Activated CD4-positive, alpha-beta memory T cell treated with anti-CD3 and anti-CD28 coated beads, Interleukin-2, amount 10 ng/mL, durations not matched to agents 7 days and 5 days (primary cell): Measurements from ENCODE around the gene SLAMF1. TPM values are rescaled to one million over a fixed set of nuclear protein-coding genes. Genes with fewer than 3 reads are reported as not detected.

Experiments used
- CTCF ChIA-PET: fragments of 350-600 bp; sonication (Branson Sonifier 250); formaldehyde crosslinking; loops from one replicate; lab custom pipeline; 2021; ENCODE audit warnings: antibody characterized with exemption, inconsistent platforms; lab: Charles Lee
- POLR2A ChIA-PET: fragments of 350-600 bp; sonication (Branson Sonifier 250); formaldehyde crosslinking; loops from one replicate; lab custom pipeline; 2021; ENCODE audit warnings: antibody characterized with exemption; lab: Charles Lee
- DNase-seq: peaks from one replicate; pipeline ENCODE4 v3.0.0-alpha.2; 2020
- H3K27ac Mint-ChIP-seq: one replicate; pipeline ENCODE4 v1.8.0; 2021; ENCODE audit warnings: mild to moderate bottlenecking, mixed read lengths
- H3K27me3 Mint-ChIP-seq: one replicate; pipeline ENCODE4 v1.8.0; 2021; ENCODE audit warnings: mixed read lengths
- H3K36me3 Mint-ChIP-seq: one replicate; pipeline ENCODE4 v1.8.0; 2021; ENCODE audit warnings: low read depth, mixed read lengths
- H3K4me1 Mint-ChIP-seq: one replicate; pipeline ENCODE4 v1.8.0; 2021; ENCODE audit warnings: mixed read lengths
- H3K4me3 Mint-ChIP-seq: one replicate; pipeline ENCODE4 v1.8.0; 2021; ENCODE audit warnings: mild to moderate bottlenecking, mixed read lengths
- H3K9me3 Mint-ChIP-seq: one replicate; pipeline ENCODE4 v1.8.0; 2021; ENCODE audit warnings: mixed read lengths
- total RNA-seq, 2 experiments: library from RNA; stranded (reverse); gene quantifications; one replicate each; pipeline ENCODE4 v1.2.3, GENCODE V29; 2021

Gene SLAMF1
- total RNA-seq, 2 experiments from 2014 or later: 106 to 113 TPM

DNA sequence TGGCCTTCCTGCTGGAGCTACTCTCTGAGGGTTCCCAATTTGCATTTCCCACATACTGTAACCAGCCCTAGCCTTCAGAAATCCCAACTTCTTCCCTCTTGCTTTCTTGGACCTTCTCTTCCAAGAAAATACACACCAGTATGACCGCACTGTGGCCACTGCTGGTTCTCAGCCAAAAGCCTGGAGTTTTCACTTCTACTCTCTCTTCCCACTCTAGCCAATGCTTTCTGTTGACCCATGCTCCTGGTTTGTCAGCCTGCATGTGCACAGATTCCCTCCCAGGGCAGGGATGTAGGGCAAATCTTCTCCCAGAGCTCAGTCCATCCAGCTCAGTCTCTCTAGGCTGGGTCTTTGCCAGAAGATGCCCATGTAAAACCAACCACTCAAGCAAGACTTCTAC, 664 bp downstream of the SLAMF1 start:
- Mint-ChIP-seq H3K27me3 (no peaks in the 10 kb centered on the region), H3K9me3 (peaks cover 2% of the 10 kb centered on the region), H3K36me3 (peaks cover 62% of the 10 kb centered on the region), H3K4me1 (peaks cover 52% of the 10 kb centered on the region), H3K27ac (peak overlapping the region; percentile 89), H3K4me3 (peak overlapping the region; percentile 88)
- no peak for DNase-seq
- POLR2A ChIA-PET: interaction anchor here (1.0 to 10.9 kb wide), 16 partner anchors 8 to 400 kb away, joined by 3 to 362 read pairs (median 11); partner anchors contain the start of genes CD48 and USF1
- CTCF ChIA-PET: interaction anchor here (0.9 to 6.1 kb wide), 16 partner anchors 8 to 122 kb away, joined by 3 to 46 read pairs (median 5); no protein-coding TSS in a partner anchor

DNA sequence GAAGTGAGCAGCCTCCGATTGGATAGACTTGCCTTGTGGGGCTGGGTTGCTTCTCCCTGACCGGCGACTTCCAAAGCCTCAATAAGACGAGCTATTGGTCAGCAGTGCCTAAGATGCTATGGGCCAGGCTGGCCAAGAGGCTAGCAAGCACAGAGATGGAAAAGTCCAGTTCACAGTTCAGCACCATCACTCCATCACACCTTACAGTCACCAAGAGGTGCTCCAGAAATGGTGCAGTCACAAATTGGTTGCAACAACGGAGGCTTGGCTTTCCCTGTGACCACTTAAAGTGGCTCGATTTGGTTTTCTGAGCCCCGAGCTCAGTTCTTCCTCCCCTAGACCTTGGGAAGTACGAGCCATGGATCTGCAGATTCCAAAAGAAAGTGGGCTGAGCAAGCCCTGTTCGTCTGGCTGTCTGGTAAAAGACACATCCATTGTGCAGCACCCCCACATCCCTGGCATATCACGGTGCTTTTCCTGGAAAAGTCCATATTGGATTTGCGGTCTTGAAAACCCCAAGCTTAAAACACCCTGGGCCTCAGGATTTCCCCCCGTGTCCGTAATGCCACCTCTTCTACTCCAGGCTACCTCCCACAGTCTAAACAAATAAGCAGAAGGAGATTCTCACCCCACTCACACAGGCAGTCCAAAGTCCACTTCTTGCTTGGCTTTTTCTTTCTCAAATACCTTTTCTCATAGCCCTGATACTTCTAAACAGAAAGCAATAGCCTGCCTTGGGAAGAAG, 1.3 kb downstream of the SLAMF1 start:
- ChIA-PET POLR2A (interaction anchor here (0.8 to 10.9 kb wide), 16 partner anchors 8 to 400 kb away, joined by 3 to 362 read pairs (median 11); partner anchors contain the start of genes CD48 and USF1), CTCF (interaction anchor here (1.0 to 6.1 kb wide), 12 partner anchors 16 to 122 kb away, joined by 3 to 46 read pairs (median 11); no protein-coding TSS in a partner anchor)
- Mint-ChIP-seq H3K27me3 (no peaks in the 10 kb centered on the region), H3K27ac (peak overlapping the region; percentile 89), H3K4me3 (peak overlapping the region; percentile 88), H3K4me1 (peaks cover 52% of the 10 kb centered on the region), H3K9me3 (peaks cover 2% of the 10 kb centered on the region), H3K36me3 (peaks cover 60% of the 10 kb centered on the region)
- DNase-seq: no peak

DNA sequence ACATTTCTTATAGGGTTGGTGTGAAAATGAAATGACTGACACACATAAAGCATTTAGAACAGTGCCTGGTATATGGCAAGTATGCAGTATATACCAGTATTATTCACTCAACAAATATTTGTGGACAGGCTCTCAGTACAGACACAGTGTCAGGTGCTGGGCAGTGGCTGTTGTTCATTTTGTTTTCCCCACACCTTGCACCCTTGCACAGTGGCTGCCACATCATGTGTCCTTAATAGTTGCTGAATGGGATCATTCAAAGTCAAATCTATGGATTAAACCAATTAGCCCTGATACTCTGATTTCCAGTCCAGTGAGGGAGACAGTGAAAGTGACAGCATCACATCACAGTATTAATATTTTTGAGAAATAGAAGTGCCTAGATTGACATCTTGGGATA, 2.4 kb downstream of the SLAMF1 start:
- POLR2A ChIA-PET: interaction anchor here (0.8 to 10.9 kb wide), 12 partner anchors 10 to 206 kb away, joined by 3 to 362 read pairs (median 14); partner anchors contain the start of gene CD48
- peaks cover 57% of the 10 kb centered on the region for H3K4me1 Mint-ChIP-seq
- H3K9me3 Mint-ChIP-seq: peaks cover 2% of the 10 kb centered on the region
- peak overlapping the region; percentile 88 for H3K4me3 Mint-ChIP-seq
- no peak for DNase-seq
- CTCF ChIA-PET: interaction anchor here (1.2 to 6.1 kb wide), 6 partner anchors 18 to 37 kb away, joined by 3 to 46 read pairs (median 12); no protein-coding TSS in a partner anchor
- H3K27ac Mint-ChIP-seq: peak overlapping the region; percentile 89
- no peaks in the 10 kb centered on the region for H3K27me3 Mint-ChIP-seq
- H3K36me3 Mint-ChIP-seq: peaks cover 66% of the 10 kb centered on the region

DNA sequence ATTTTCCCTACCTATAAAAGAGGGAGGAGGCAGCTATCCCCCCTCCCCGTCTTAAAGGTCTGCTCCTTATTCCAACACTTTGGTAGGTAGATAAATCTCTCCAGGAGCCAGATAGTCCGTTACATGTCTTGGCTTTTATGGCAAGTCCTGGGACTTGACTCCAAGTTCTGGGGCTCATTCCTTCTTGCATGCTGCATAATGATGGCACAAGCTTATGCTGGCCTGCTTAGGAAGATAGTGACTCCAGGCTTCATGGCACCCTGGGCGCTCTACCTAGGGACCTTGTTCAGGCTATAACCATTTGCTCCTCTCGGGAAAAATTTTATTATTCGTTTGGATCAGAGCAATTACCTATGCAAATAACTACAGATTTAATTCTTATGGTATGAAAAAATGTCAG, 3.7 kb downstream of the SLAMF1 start:
- POLR2A ChIA-PET: interaction anchor here (1.2 to 10.9 kb wide), 8 partner anchors 18 to 425 kb away, joined by 3 to 362 read pairs (median 4); partner anchors contain the start of gene CD48

DNA sequence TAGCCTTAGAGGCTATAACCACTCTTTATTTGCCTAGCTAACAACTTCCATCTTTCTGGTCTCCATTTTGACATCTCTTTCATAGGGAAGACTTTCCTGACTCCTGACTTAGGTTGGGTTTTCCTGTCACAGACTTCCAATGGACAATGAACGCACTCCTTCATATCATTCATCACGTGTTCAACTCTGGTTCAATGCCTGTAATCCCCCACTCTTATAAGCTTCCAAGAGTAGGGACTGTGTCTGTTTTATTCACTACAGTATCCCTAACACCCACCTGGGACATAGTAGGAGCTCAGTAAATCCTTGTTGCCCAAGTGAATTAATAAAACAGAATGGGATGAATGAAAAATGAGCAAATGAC, 4.6 kb downstream of the SLAMF1 start:
- H3K27ac Mint-ChIP-seq: peak overlapping the region; percentile 89
- no peaks in the 10 kb centered on the region for H3K9me3 Mint-ChIP-seq
- H3K27me3 Mint-ChIP-seq: no peaks in the 10 kb centered on the region
- peaks cover 85% of the 10 kb centered on the region for H3K36me3 Mint-ChIP-seq
- ChIA-PET POLR2A (interaction anchor here (1.1 to 10.9 kb wide), 7 partner anchors 17 to 426 kb away, joined by 3 to 362 read pairs (median 3); no protein-coding TSS in a partner anchor), CTCF (interaction anchor here (0.9 to 1.5 kb wide), 6 partner anchors 13 to 35 kb away, joined by 3 to 6 read pairs (median 3); no protein-coding TSS in a partner anchor)
- H3K4me1 Mint-ChIP-seq: peaks cover 62% of the 10 kb centered on the region
- DNase-seq: no peak
- peak overlapping the region; percentile 88 for H3K4me3 Mint-ChIP-seq

More for the DNA sequence above, 3.7 kb downstream of the SLAMF1 start:
- peak overlapping the region; percentile 89 for H3K27ac Mint-ChIP-seq
- no peak for DNase-seq
- peaks cover 76% of the 10 kb centered on the region for H3K36me3 Mint-ChIP-seq
- no peaks in the 10 kb centered on the region for H3K9me3 Mint-ChIP-seq
- peak overlapping the region; percentile 88 for H3K4me3 Mint-ChIP-seq
- peaks cover 60% of the 10 kb centered on the region for H3K4me1 Mint-ChIP-seq
- no peaks in the 10 kb centered on the region for H3K27me3 Mint-ChIP-seq
- CTCF ChIA-PET: interaction anchor here (1.1 to 6.1 kb wide), 3 partner anchors 13 to 31 kb away, joined by 3 to 46 read pairs (median 6); no protein-coding TSS in a partner anchor

DNA sequence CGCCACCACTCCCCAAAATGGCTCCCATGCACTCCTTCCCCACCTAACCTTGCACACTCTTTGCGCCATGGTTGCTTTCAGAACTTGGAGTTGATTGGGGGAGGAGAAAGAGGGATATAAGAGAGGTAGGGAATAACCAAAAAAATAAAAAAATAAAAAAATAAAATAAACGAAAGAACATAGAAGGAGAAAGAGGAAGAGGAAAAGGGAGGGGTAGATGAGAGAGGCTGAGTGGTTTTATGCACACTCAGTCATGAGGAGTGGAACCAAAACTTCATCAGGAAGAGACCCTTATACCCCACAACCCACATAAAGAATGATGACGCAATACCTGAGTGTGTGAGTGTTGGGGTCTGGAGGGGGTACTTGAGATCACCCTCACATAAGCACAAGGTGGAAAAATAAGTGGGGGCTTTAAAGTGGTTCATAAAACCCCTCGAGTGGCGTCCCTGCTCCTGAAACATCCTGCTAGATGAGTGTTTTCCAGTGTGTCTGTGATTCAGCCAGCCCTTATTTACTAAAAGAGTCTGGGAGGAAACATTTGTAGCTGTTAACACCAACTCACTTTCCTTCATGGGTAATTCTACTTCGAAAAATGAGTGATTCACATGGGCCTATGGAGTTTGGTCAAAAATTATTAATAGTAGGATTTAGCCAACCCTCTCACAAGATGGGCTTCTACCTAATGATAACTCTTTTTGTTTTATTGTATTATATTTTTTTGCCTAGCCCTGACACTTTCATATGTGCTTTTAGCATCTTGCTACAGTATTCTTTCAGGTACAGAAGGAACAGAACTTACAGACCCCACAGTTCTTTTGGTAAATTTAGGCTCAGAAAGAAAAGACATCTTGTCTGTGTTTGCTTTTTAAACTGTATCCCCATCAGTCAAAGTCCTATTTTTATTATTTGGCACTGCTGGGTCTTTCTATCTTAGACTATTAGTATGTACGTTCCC, 5.2 kb downstream of the SLAMF1 start:
- ChIA-PET POLR2A (interaction anchor here (1.1 to 10.9 kb wide), 10 partner anchors 15 to 426 kb away, joined by 3 to 362 read pairs (median 16); no protein-coding TSS in a partner anchor), CTCF (interaction anchor here (0.9 to 1.8 kb wide), 10 partner anchors 12 to 66 kb away, joined by 3 to 12 read pairs (median 6); no protein-coding TSS in a partner anchor)
- DNase-seq: no peak
- peaks cover 67% of the 10 kb centered on the region for H3K4me1 Mint-ChIP-seq
- no peaks in the 10 kb centered on the region for H3K27me3 Mint-ChIP-seq
- H3K9me3 Mint-ChIP-seq: no peaks in the 10 kb centered on the region
- H3K36me3 Mint-ChIP-seq: peaks cover 91% of the 10 kb centered on the region
- H3K4me3 Mint-ChIP-seq: peak overlapping the region; percentile 88
- H3K27ac Mint-ChIP-seq: peak overlapping the region; percentile 89

DNA sequence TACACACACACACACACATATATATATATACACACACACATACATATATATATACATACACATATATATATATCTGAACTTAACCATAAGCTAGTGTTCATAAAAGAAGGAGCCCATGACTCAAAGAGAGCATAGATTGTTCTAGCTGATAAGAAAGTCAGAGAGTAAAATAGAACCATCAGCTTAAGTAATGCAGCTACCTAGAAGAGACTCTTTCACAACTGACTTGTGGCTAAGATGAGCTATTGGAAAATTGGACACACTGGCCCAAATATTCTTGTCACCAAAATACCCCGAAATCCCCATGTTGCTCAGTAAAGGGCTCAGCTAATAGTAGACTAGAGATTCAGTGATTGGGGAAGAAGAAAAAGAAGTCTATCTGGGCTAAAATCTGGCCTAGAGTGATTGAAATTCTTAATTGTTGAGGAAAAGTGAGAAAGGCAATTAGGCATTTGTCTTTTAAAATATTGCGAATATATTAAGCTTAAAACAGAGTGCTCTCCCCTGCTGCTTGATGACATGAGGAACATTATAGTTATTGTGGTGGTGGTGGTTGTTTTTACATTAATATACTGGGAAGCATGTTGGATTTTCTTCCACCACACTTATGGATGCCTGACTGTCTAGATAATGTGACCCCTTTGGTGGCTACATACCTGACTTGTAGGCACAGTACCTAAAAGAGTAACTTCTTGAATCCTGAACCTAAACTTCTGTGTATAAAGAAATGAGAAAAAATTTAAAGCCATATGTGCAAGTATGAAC, 6.3 kb downstream of the SLAMF1 start:
- Mint-ChIP-seq H3K36me3 (peaks cover 94% of the 10 kb centered on the region), H3K9me3 (no peaks in the 10 kb centered on the region), H3K4me3 (peak overlapping the region; percentile 88), H3K27me3 (no peaks in the 10 kb centered on the region), H3K4me1 (peaks cover 77% of the 10 kb centered on the region), H3K27ac (peak overlapping the region; percentile 89)
- DNase-seq: no peak
- CTCF ChIA-PET: interaction anchor here (0.5 to 2.1 kb wide), 14 partner anchors 11 to 197 kb away, joined by 3 to 12 read pairs (median 6); no protein-coding TSS in a partner anchor
- POLR2A ChIA-PET: interaction anchor here (1.1 to 2.5 kb wide), 15 partner anchors 8 to 211 kb away, joined by 3 to 176 read pairs (median 9); partner anchors contain the start of genes CD48 and SLAMF6

DNA sequence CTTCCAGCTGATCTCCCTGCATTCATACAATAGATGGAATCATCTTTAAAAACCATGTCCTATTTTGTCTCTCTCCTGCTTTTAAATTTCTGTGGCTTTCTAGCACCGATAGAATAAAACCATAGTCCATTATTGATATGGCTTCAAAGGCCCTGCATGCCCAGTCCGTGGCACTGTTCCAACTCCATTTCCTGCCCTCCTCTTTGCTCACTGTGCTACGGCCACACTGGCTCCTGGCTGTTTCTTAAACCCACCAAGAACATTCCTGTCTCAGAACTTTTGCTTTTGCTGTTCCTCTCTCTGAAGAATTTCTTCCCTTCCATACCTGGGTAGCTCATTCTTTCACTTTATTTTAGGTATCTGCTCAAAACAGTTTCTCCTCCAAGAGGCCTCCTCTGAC, 7.2 kb downstream of the SLAMF1 start:
- Mint-ChIP-seq H3K4me1 (peaks cover 85% of the 10 kb centered on the region), H3K4me3 (peak overlapping the region; percentile 70), H3K27ac (peak overlapping the region; percentile 95), H3K27me3 (no peaks in the 10 kb centered on the region), H3K9me3 (no peaks in the 10 kb centered on the region), H3K36me3 (peaks cover 93% of the 10 kb centered on the region)
- POLR2A ChIA-PET: interaction anchor here (0.9 to 2.5 kb wide), 14 partner anchors 8 to 210 kb away, joined by 3 to 176 read pairs (median 7); partner anchors contain the start of genes CD48 and SLAMF6
- CTCF ChIA-PET: interaction anchor here (1.1 to 2.1 kb wide), 12 partner anchors 10 to 138 kb away, joined by 3 to 12 read pairs (median 6); no protein-coding TSS in a partner anchor
- no peak for DNase-seq

DNA sequence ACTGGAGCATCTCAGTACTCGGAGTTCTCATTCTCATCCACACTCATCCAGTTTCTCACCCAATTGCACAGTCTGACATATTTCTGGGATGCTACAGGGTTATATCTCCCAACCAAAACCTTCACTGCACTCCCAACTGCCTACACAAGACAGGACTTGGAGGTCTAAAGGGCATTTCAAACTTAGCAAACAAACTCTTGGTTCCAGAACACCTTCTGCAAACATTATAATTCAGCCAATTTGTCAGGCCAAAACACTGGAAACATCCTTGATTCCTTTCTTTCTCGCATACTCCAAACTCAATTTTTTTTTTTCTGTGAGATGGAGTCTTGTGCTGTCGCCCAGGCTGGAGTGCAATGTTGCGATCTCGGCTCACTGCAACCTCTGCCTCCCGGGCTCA, 7.9 kb downstream of the SLAMF1 start:
- ChIA-PET CTCF (interaction anchor here (1.2 to 2.1 kb wide), 3 partner anchors 17 to 129 kb away, joined by 4 to 11 read pairs (median 5); no protein-coding TSS in a partner anchor), POLR2A (interaction anchor here (0.9 to 2.5 kb wide), 9 partner anchors 12 to 210 kb away, joined by 3 to 176 read pairs (median 12); no protein-coding TSS in a partner anchor)
- Mint-ChIP-seq H3K4me1 (peaks cover 89% of the 10 kb centered on the region), H3K27me3 (no peaks in the 10 kb centered on the region), H3K36me3 (peaks cover 93% of the 10 kb centered on the region), H3K4me3 (peak overlapping the region; percentile 70), H3K9me3 (no peaks in the 10 kb centered on the region), H3K27ac (peak overlapping the region; percentile 95)
- DNase-seq: no peak

DNA sequence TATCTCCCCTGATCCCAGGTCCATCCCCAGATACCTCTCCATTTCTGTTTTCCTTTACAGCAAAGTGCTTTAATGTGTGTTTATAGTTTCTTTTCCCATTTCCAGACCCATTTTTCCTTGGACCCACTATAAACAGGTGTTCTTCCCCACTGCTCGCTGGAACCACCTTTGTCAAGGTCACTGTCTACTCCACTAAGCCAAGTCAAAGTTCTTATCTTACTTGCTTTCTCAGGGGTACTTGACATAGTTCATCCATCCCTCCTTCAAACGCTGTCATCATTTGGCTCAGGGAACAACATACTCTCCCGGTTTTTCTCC, 8.3 kb downstream of the SLAMF1 start:
- CTCF ChIA-PET: interaction anchor here (0.8 to 1.2 kb wide), 3 partner anchors 8 to 10 kb away, joined by 3 to 4 read pairs (median 3); no protein-coding TSS in a partner anchor
- no peaks in the 10 kb centered on the region for H3K27me3 Mint-ChIP-seq
- POLR2A ChIA-PET: interaction anchor here (1.0 to 2.5 kb wide), 6 partner anchors 8 to 27 kb away, joined by 3 to 176 read pairs (median 11); partner anchors contain the start of gene SLAMF1

More for the DNA sequence above, 8.3 kb downstream of the SLAMF1 start:
- Mint-ChIP-seq H3K27ac (peak overlapping the region; percentile 95), H3K4me3 (peak overlapping the region; percentile 70), H3K4me1 (peaks cover 93% of the 10 kb centered on the region), H3K9me3 (no peaks in the 10 kb centered on the region), H3K36me3 (peaks cover 93% of the 10 kb centered on the region)
- DNase-seq: no peak
